Right ventricle myocardium superior (tissue), 1 donor: Measurements from ENCODE around the gene TMEM233. TPM values are rescaled to one million over a fixed set of nuclear protein-coding genes. Genes with fewer than 3 reads are reported as not detected.

ENCODE experiments used
- ATAC-seq: fragments of 200-7000 bp; cut with Tn5 transposase; one replicate; pipeline ENCODE4 v1.9.1; 2020; ENCODE audit warnings: mild to moderate bottlenecking; ENCODE audit not compliant: poor library complexity
- DNase-seq: peaks from one replicate; pipeline ENCODE4 v3.0.0-alpha.2; 2020
- intact Hi-C: fragments of 100-400 bp; cut with DNase I; formaldehyde crosslinking; loops from one replicate; pipeline ENCODE4 v1.11.2; 2022
- total RNA-seq: library from RNA; stranded (reverse); fragmentation: NEBNext Ultra II Directional; extraction: Animal tissue kit (Norgen Biotek cat#: 25700); gene quantifications from one replicate; pipeline ENCODE4 v1.2.1, GENCODE V29; 2021
- donor health status: DM: no; HTN: yes; CAD: no; lungs with severe emphysema.

Gene TMEM233
- total RNA-seq, 1 donor from 2014 or later, result 0.13 TPM

DNA sequence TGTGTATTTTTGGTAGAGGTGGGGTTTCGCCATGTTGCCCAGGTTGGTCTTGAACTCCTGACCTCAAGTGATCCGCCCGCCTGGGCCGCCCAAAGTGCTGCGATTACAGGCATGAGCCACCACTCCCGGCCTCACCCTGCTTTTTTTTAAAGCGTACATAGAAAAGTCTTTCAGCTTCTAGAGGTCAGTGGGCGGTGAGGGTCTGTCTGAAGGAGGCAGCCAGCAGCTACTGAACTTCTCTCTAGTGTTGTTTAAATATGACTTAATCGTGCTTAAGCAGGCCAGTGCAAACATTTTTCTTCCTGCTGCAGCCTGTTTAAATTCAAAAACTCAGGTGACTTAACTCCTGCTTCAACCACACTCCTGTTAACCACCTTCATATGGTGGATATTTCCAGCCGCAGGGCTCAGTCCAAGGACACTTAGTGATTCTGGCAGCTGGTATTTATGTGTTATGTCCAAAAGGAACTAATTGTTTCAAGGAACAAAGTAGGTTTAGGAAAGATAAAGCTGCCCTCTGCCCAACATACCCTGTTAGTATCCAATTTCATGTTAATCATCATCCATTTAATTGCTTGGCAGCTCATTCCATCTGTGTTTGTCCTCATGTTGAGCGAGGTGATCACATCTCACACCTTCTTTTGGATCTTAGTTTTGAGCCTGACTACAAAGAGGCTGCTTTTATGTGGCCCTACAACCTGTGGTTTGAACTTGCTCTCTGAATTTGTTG is 76.3 kb downstream of the TMEM233 start:
- DNase-seq (no peak), ATAC-seq (no peak)
- intact Hi-C loops, result loop anchor here (10.0 kb wide), 1 partner anchor 115 kb away; no protein-coding TSS in a partner anchor

DNA sequence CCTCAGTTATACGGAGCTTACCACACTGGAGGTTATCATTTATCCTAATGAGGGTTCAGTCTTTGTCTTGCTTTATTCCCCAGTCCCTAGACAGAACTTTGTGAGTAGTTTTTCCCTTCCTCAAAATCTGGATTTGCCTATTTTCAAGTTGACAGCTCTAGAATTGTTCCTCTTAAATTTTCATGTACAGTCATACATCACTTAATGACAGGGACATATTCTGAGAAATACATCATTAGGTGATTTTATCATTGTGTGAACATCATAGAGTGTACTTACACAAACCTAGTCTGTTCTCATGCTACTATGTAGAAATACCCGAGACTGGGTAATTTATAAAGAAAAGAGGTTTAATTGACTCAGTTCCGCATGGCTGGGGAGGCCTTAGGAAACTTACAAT is 77.5 kb downstream of the TMEM233 start:
- ATAC-seq (no peak), DNase-seq (no peak)
- intact Hi-C loops, result no loop called here

GRCh38 chr12:119672194-119672593 is 78.6 kb downstream of the TMEM233 start:
- intact Hi-C loops, result no loop called here
- ATAC-seq, result no peak
- DNase-seq, result no peak

- DNase-seq, result no peak
- peak; percentile 51 for ATAC-seq
- intact Hi-C loops, result no loop called here
These were observed 80.1 kb downstream of the TMEM233 start for GRCh38 chr12:119673634-119674033.

DNA sequence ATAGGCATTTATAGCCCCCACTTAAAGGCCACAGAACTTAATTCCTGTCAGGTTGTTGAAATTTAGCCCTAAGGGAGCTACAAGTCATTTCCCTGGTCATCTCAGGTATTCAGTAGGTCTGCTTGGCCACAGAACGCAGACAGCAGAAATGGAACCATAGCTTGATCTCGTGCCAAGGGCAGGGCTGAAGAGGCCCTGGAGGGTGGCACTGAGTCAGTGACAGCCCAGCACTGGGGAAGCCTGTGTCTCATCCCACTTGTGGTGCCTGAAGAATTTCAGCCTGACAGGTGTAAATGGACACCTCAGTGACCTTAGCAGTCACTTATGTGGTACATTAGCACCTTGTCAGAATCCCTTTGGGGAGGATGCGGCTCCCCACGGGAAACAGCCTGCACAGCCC is 81.0 kb downstream of the TMEM233 start:
- DNase-seq, result no peak
- intact Hi-C loops, result no loop called here
- ATAC-seq, result no peak

- DNase-seq (no peak), ATAC-seq (no peak)
- intact Hi-C loops, result no loop called here
These were observed 82.4 kb downstream of the TMEM233 start for GRCh38 chr12:119676022-119676421.

- ATAC-seq (no peak), DNase-seq (no peak)
- intact Hi-C loops, result no loop called here
These were observed 83.0 kb downstream of the TMEM233 start for GRCh38 chr12:119676573-119676972.

- intact Hi-C loops, result no loop called here
- no peak for ATAC-seq
- no peak for DNase-seq
These were observed 84.9 kb downstream of the TMEM233 start for GRCh38 chr12:119678459-119678858.

DNA sequence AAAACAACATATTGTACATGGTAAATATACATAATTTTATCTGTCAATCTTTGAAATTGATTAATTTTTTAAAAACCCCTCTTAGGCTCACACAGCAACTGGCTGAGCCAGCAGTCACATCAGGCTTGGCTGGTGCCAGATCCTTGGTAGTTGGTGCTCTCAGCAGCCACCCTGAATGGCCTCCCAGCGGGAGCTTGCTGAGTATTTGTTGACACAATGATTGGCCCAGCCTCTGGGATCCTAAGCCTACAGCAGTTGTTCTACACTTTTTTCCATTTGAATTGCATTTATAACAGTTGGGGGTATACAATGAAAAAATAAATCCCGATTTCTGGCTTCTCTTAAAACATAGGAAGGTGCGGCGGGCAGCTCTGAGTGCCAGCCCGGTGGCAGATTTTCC is 85.5 kb downstream of the TMEM233 start:
- intact Hi-C loops, result no loop called here
- ATAC-seq, result no peak
- no peak for DNase-seq

- DNase-seq (no peak), ATAC-seq (no peak)
- intact Hi-C loops, result no loop called here
These were observed 85.9 kb downstream of the TMEM233 start for GRCh38 chr12:119679490-119679889.

- ATAC-seq, result no peak
- intact Hi-C loops, result no loop called here
- no peak for DNase-seq
These were observed 87.5 kb downstream of the TMEM233 start for GRCh38 chr12:119681111-119681510.

GRCh38 chr12:119681728-119682638 is 88.4 kb downstream of the TMEM233 start:
- DNase-seq (no peak), ATAC-seq (no peak)
- intact Hi-C loops, result no loop called here

DNA sequence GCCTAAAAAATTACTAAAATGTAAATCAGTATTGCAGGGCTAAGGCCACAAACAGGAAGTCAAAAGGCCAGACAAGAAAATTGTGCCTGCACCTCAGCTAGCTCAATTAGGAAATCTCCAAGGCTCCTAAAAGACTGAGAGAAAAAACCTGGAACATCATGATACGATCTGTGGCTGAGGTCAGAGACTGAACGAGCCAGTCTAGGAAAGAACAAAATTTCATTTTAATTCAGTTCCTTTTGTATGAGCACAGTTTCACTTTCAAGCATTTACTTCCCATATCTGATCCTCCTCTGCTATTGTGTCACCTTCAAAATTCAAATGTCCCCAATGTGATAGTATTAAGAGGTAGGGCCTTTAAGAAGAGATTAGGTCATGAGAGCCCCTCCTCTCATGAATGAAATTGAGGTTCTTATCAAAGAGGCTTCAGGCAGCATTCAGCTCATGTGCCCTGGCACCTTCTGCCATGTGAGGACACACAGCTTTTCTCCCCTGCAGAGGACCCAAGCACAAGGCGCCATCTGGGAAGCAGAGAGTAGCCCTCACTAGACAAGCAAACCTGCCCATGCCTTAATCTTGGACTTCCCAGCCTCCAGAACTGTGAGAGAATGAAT is 89.2 kb downstream of the TMEM233 start:
- intact Hi-C loops, result no loop called here
- ATAC-seq (peak; percentile 36), DNase-seq (no peak)

DNA sequence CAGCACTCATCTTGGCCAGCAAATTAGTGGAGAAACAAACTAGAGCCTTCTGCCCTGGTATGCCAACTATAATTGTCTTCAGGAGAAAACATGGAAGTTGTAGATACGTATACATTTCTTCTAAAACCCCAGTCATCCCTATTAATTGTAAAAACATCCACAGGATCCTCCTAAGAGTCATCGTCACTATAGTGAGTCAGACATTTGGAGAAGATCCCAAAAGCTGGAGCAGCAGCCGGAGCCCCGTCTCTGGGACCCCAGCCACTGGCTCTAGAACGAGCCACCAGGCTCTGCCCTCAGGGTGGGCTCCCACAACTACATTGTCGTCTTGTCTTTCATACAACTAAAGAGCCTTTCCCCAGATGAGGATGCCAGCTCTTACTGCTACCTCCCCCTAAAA is 89.8 kb downstream of the TMEM233 start:
- intact Hi-C loops, result no loop called here
- ATAC-seq, result no peak
- no peak for DNase-seq

DNA sequence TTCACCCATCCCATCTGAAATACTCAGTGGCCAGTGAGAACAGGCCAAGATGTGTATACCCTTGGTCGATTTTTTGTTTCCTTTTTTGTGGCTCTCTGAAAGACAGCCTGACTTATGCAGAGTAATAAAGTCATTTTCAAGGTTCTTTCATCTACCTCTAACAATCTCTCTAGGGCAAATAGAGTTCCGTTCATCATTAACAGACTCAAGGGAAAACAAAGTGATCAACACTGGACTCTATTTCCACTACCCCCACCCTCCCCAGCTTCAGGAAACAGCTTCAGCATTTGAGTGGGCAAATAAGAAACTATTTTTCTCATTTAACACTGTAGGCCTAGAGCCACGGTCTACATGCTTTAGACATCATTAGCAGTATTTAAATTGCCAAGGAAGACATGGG is 90.2 kb downstream of the TMEM233 start:
- no peak for ATAC-seq
- no peak for DNase-seq
- intact Hi-C loops, result no loop called here

- ATAC-seq, result no peak
- no peak for DNase-seq
- intact Hi-C loops, result no loop called here
These were observed 91.3 kb downstream of the TMEM233 start for GRCh38 chr12:119684711-119685369.

DNA sequence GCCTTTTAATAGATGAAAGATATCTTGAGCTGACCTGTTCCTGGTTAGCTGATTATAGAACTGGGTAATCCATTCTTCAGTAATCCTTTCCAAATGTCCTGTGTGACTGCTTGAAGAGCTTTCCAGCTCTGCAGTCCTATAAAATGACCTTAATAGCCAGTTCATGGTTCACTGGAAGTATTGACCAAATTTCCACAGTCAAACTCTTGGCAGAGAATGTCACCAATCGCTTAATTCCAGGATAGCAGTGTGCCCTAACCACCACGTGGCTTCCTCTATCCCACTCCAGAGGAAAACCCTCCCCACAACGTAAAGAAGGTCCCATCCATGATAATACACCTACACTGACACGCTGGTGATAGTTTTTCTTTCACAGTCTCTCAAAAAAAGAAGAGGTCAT is 91.8 kb downstream of the TMEM233 start:
- DNase-seq, result no peak
- no peak for ATAC-seq
- intact Hi-C loops, result no loop called here

DNA sequence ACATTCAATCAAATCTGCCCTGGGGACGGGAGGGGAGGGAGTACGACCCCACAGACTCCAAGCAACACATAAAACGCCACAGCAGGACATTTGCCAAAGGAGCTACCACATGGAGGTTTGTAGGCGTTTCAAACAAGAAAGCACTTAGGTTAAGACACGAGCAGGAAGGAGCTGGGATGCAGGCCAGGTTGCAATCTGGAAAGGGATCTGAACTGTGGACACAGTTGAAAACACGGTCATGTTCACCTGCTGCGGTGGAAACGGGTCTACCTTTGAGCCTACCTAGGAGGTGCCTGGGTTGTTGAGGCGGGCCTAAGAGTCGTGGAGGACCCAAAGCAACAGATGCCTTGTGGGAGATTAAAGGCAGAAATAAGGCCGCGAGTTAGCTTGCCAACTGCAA is 92.8 kb downstream of the TMEM233 start:
- DNase-seq (no peak), ATAC-seq (no peak)
- intact Hi-C loops, result no loop called here

GRCh38 chr12:119686776-119687175 is 93.2 kb downstream of the TMEM233 start:
- ATAC-seq, result no peak
- DNase-seq, result no peak
- intact Hi-C loops, result no loop called here
